Gastroesophageal sphincter (tissue), 3 donors: ENCODE results near the gene SLC13A4.
A peak's percentile ranks its signal among the peaks of the same experiment; 100 is the strongest.

ENCODE experiments used
- EP300 ChIP-seq: sonication (generic); formaldehyde crosslinking; IDR thresholded peaks from one replicate; pipeline ENCODE4 v1.6.1; 2017; ENCODE audit warnings: antibody characterized with exemption, mild to moderate bottlenecking
- POLR2A ChIP-seq, 2 donors: fragments of 450-650 bp; IDR thresholded peaks; one replicate each; pipeline ENCODE4 v1.6.1; 2017; ENCODE audit warnings: antibody characterized with exemption in 2 of 2, mild to moderate bottlenecking in 2 of 2, moderate library complexity in 1 of 2
- POLR2AphosphoS5 ChIP-seq: sonication (generic); formaldehyde crosslinking; IDR thresholded peaks from one replicate; pipeline ENCODE4 v1.6.1; 2017; ENCODE audit warnings: antibody characterized with exemption
- TF ChIP-seq, protein P1 (sequence below), 4 experiments: fragments of 200-600 bp in 2 of 4; fragments of 450-650 bp in 2 of 4; sonication (generic) in 1 of 4; IDR thresholded peaks; one replicate each; pipeline ENCODE4 v1.5.1; 2017 to 2019; ENCODE audit warnings: antibody characterized with exemption in 4 of 4, mild to moderate bottlenecking in 2 of 4, moderate library complexity in 2 of 4

DNA sequence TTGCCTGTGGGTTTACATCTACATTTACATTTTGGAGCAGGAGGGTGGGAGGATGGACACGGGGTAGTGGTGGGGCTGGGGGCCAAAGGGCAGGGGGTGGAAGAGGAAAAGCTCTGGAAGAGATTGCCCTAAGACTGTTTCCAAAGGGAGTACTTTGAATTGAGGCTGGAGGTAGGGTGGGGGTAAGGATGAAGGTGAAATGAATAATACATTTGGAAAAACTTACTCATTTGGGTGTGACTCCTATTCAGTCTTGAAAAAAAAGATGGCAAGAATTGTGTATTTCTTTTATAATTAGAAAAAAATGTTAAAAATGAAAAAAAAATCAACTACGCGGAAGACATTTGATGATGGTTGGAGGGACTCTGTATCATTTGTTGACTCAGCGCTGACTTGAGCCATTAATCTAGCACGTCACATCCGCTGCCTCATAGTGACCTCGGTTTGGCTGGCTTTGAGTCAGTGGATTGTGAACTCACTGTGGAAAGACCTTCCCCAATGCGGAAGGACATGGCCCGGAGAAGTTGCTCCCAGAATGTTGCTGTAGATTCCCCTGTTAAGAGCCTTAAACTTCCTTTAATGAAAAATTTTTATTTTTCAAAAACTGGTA lies 17.8 kb upstream of the SLC13A4 start:
- TF ChIP-seq, protein P1, sequence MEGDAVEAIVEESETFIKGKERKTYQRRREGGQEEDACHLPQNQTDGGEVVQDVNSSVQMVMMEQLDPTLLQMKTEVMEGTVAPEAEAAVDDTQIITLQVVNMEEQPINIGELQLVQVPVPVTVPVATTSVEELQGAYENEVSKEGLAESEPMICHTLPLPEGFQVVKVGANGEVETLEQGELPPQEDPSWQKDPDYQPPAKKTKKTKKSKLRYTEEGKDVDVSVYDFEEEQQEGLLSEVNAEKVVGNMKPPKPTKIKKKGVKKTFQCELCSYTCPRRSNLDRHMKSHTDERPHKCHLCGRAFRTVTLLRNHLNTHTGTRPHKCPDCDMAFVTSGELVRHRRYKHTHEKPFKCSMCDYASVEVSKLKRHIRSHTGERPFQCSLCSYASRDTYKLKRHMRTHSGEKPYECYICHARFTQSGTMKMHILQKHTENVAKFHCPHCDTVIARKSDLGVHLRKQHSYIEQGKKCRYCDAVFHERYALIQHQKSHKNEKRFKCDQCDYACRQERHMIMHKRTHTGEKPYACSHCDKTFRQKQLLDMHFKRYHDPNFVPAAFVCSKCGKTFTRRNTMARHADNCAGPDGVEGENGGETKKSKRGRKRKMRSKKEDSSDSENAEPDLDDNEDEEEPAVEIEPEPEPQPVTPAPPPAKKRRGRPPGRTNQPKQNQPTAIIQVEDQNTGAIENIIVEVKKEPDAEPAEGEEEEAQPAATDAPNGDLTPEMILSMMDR (IDR thresholded peaks at IDR 0.05): no peak
- peak; percentile 28 for TF ChIP-seq POLR2AphosphoS5
- no peak for TF ChIP-seq EP300
- TF ChIP-seq POLR2A (IDR thresholded peaks at IDR 0.05): no peak
